ENCODE results near the gene MED23.

DNA sequence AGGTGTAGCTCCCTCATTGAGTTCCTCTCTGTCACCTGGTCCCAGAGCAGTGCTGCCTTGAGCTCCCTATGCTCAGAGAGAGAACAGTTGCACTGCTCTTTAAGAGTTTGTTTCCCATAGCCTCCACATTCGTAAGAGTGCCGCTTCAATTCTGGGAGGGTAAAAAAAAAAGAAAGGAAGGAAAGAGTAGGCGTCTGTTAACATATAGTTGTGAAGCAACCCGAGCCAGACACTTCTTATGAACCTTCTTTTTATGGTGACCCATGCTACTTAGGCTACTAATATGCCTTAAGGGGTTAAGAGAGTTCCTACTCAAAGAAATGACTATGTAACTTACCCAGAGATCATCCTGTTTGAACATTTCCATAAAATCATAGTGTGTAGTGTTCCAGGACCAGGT is 59.3 kb downstream of the MED23 start:
- TF ChIP-seq CTCF (conservative IDR thresholded peaks at IDR 0.05 in 1 of 2, IDR thresholded peaks at IDR 0.05 in 1 of 2; ENCODE audit: low read depth in 1 of 2, low read length in 2 of 2), result no peak
- TF ChIP-seq EZH2 (IDR thresholded peaks at IDR 0.05; ENCODE audit: low read length, missing control alignments), result no peak

Measured in fibroblast of lung (primary cell).